Neuronal stem cell (in vitro differentiated cells): Measurements from ENCODE around the gene LONRF2.
A peak's percentile ranks its signal among the peaks of the same experiment; 100 is the strongest.

Source experiments
- DNase-seq: peaks from one replicate; pipeline ENCODE4 v3.0.0-alpha.2; 2013; ENCODE audit warnings: low spot score
- H2AFZ ChIP-seq: one replicate; pipeline ENCODE4 v1.6.1; 2013; ENCODE audit warnings: mild to moderate bottlenecking, low read length, inconsistent platforms
- H2AK5ac ChIP-seq: 2 replicates; pipeline ENCODE4 v1.6.1; 2013; ENCODE audit warnings: low read depth, mild to moderate bottlenecking, inconsistent platforms, low read length, moderate library complexity, mixed read lengths
- H2BK120ac ChIP-seq: 2 replicates; pipeline ENCODE4 v1.6.1; 2013; ENCODE audit warnings: low read depth, mild to moderate bottlenecking, inconsistent platforms, low read length, moderate library complexity, mixed read lengths
- H2BK12ac ChIP-seq: one replicate; pipeline ENCODE4 v1.6.1; 2013; ENCODE audit warnings: low read length, inconsistent platforms
- H2BK15ac ChIP-seq: 2 replicates; pipeline ENCODE4 v1.6.1; 2013; ENCODE audit warnings: mild to moderate bottlenecking, low read length, inconsistent platforms, mixed read lengths
- H2BK5ac ChIP-seq: one replicate; pipeline ENCODE4 v1.6.1; 2013; ENCODE audit warnings: inconsistent platforms, mild to moderate bottlenecking, low read length, moderate library complexity
- H3K14ac ChIP-seq: one replicate; pipeline ENCODE4 v1.6.1; 2013; ENCODE audit warnings: low read length, inconsistent platforms
- H3K18ac ChIP-seq: 2 replicates; pipeline ENCODE4 v1.6.1; 2013; ENCODE audit warnings: low read length, inconsistent platforms
- H3K23ac ChIP-seq: 2 replicates; pipeline ENCODE4 v1.6.1; 2013; ENCODE audit warnings: low read depth, mild to moderate bottlenecking, mixed read lengths, low read length, inconsistent platforms; ENCODE audit not compliant: poor library complexity
- H3K27ac ChIP-seq: replicated peaks from 3 replicates; pipeline ENCODE4 v1.5.1; 2013; ENCODE audit warnings: low read length, inconsistent platforms
- H3K27me3 ChIP-seq, 3 experiments: 2 replicates each; pipeline ENCODE4 v1.6.1; 2013; ENCODE audit warnings: low read length in 3 of 3, mild to moderate bottlenecking in 2 of 3, inconsistent platforms in 1 of 3, low read depth in 1 of 3, mixed read lengths in 1 of 3, moderate library complexity in 1 of 3; ENCODE audit not compliant: control insufficient read depth in 3 of 3, insufficient read depth in 3 of 3
- H3K36me3 ChIP-seq, 2 donors: replicated peaks in 1 of 2; 2 replicates each; pipeline ENCODE4 v1.6.1; 2013; ENCODE audit warnings: low read length in 2 of 2; ENCODE audit not compliant: control insufficient read depth in 2 of 2, insufficient read depth in 2 of 2
- H3K4ac ChIP-seq: 2 replicates; pipeline ENCODE4 v1.6.1; 2013; ENCODE audit warnings: inconsistent platforms, mild to moderate bottlenecking, low read length, moderate library complexity
- H3K4me1 ChIP-seq, 2 donors: 1 replicate in 1 of 2; 2 replicates in 1 of 2; pipeline ENCODE4 v1.6.1; 2013; ENCODE audit warnings: low read length in 2 of 2, low read depth in 1 of 2; ENCODE audit not compliant: control insufficient read depth in 2 of 2, insufficient read depth in 1 of 2
- H3K4me2 ChIP-seq: one replicate; pipeline ENCODE4 v1.6.1; 2013; ENCODE audit warnings: mild to moderate bottlenecking, low read length, inconsistent platforms; ENCODE audit not compliant: insufficient read depth, poor library complexity, severe bottlenecking
- H3K4me3 ChIP-seq, 2 donors: 2 replicates each; pipeline ENCODE4 v1.5.1; 2013; ENCODE audit warnings: low read length in 2 of 2, mild to moderate bottlenecking in 2 of 2, inconsistent platforms in 1 of 2, moderate library complexity in 1 of 2
- H3K79me1 ChIP-seq: one replicate; pipeline ENCODE4 v1.6.1; 2013; ENCODE audit warnings: low read depth, mild to moderate bottlenecking, inconsistent platforms, low read length, moderate library complexity
- H3K9ac ChIP-seq: one replicate; pipeline ENCODE4 v1.6.1; 2013; ENCODE audit warnings: mild to moderate bottlenecking, low read depth, low read length, inconsistent platforms; ENCODE audit not compliant: poor library complexity
- H3K9me3 ChIP-seq, 2 donors: replicated peaks in 1 of 2; 2 replicates each; pipeline versions ENCODE3 to v1.6.1; 2013; ENCODE audit warnings: low read length in 2 of 2, mild to moderate bottlenecking in 2 of 2, inconsistent platforms in 1 of 2, low read depth in 1 of 2, mixed read lengths in 1 of 2, moderate library complexity in 1 of 2; ENCODE audit not compliant: control insufficient read depth in 2 of 2, insufficient read depth in 1 of 2
- H4K8ac ChIP-seq: one replicate; pipeline ENCODE4 v1.6.1; 2013; ENCODE audit warnings: low read depth, mild to moderate bottlenecking, inconsistent platforms, low read length, moderate library complexity
- H4K91ac ChIP-seq: one replicate; pipeline ENCODE4 v1.6.1; 2013; ENCODE audit warnings: low read length, low read depth, mild to moderate bottlenecking, inconsistent platforms; ENCODE audit not compliant: poor library complexity
- WGBS, 2 donors: extraction: QIAGEN DNeasy Blood & Tissue Kit; methylation state at CpG; one replicate each; pipeline ENCODE4 v1.1.7; 2013; ENCODE audit warnings: missing lambda C conversion rate in 2 of 2, mixed read lengths in 1 of 2; ENCODE audit not compliant: insufficient read length in 2 of 2, insufficient replicate concordance in 1 of 2; ENCODE audit errors: extremely low coverage in 2 of 2; 5-methylcytosine and 5-hydroxymethylcytosine counted together

The LONRF2 gene

GRCh38 chr2:100334929-100335328, 12.6 kb upstream of the LONRF2 start:
- no peak overlapping the region for H2AK5ac ChIP-seq
- H3K79me1 ChIP-seq = no peaks in the 10 kb centered on the region
- no peak overlapping the region for H3K9ac ChIP-seq
- H2BK5ac ChIP-seq = no peak overlapping the region
- H2AFZ ChIP-seq = no peak overlapping the region
- H3K4ac ChIP-seq = no peak overlapping the region
- H3K14ac ChIP-seq = no peak overlapping the region
- H3K4me2 ChIP-seq = no peak overlapping the region
- no peak overlapping the region for H4K91ac ChIP-seq
- H2BK120ac ChIP-seq = no peak overlapping the region
- H2BK15ac ChIP-seq = no peak overlapping the region
- no peaks in the 10 kb centered on the region for H3K4me1 ChIP-seq
- DNase-seq = no peak
- no peak overlapping the region for H3K18ac ChIP-seq
- no peak overlapping the region for H3K4me3 ChIP-seq
- no peak overlapping the region for H2BK12ac ChIP-seq
- no peaks in the 10 kb centered on the region for H3K36me3 ChIP-seq
- H3K27me3 ChIP-seq = peaks cover 0 to 17% (median 0%) of the 10 kb centered on the region in 3 experiments
- no peak overlapping the region for H3K27ac ChIP-seq
- H3K9me3 ChIP-seq = peaks cover 0 to 3% of the 10 kb centered on the region in 2 donors
- no peak overlapping the region for H3K23ac ChIP-seq
- WGBS, 2 donors = no CpG with 5 or more reads among the region's 2 CpGs
- no peak overlapping the region for H4K8ac ChIP-seq

- Histone ChIP-seq H3K27ac (no peak overlapping the region), H3K18ac (no peak overlapping the region), H3K4me1 (no peaks in the 10 kb centered on the region), H2AFZ (no peak overlapping the region), H3K4me2 (no peak overlapping the region), H3K9ac (no peak overlapping the region), H4K8ac (no peak overlapping the region), H3K79me1 (no peaks in the 10 kb centered on the region), H4K91ac (no peak overlapping the region), H2BK12ac (no peak overlapping the region), H2BK5ac (no peak overlapping the region), H2BK120ac (no peak overlapping the region), H3K4ac (no peak overlapping the region), H3K14ac (no peak overlapping the region), H3K27me3 (peaks cover under 1 to 34% (median 7%) of the 10 kb centered on the region in 3 experiments), H3K23ac (no peak overlapping the region), H3K9me3 (no peaks in the 10 kb centered on the region), H3K4me3 (no peak overlapping the region), H3K36me3 (no peaks in the 10 kb centered on the region), H2AK5ac (no peak overlapping the region), H2BK15ac (no peak overlapping the region)
- no peak for DNase-seq
- no CpG with 5 or more reads among the region's 4 CpGs for WGBS, 2 donors
Measured at GRCh38 chr2:100327742-100328141, 5.4 kb upstream of the LONRF2 start.

- peak overlapping the region; percentile 99 for H2AFZ ChIP-seq
- H3K27me3 ChIP-seq = peaks cover 7 to 36% (median 30%) of the 10 kb centered on the region in 3 experiments
- no peak overlapping the region for H4K91ac ChIP-seq
- H3K9ac ChIP-seq = peak overlapping the region; percentile 95
- H4K8ac ChIP-seq = no peak overlapping the region
- H2BK5ac ChIP-seq = no peak overlapping the region
- WGBS, 2 donors = no CpG with 5 or more reads among the region's 77 CpGs
- no peak overlapping the region for H2BK120ac ChIP-seq
- H3K36me3 ChIP-seq = no peaks in the 10 kb centered on the region
- H3K4me3 ChIP-seq = peak overlapping the region; percentile 69 to 90
- no peaks in the 10 kb centered on the region for H3K79me1 ChIP-seq
- H3K27ac ChIP-seq = no peak overlapping the region
- no peak overlapping the region for H2BK12ac ChIP-seq
- H3K14ac ChIP-seq = no peak overlapping the region
- H3K9me3 ChIP-seq = peaks cover 2 to 22% of the 10 kb centered on the region in 2 donors
- H3K18ac ChIP-seq = peak overlapping the region; percentile 92
- peak; percentile 33 for DNase-seq
- H3K4ac ChIP-seq = no peak overlapping the region
- H3K23ac ChIP-seq = no peak overlapping the region
- H2BK15ac ChIP-seq = no peak overlapping the region
- no peak overlapping the region for H2AK5ac ChIP-seq
- peak overlapping the region; percentile 97 for H3K4me2 ChIP-seq
- peaks cover 2 to 11% of the 10 kb centered on the region in 2 donors for H3K4me1 ChIP-seq
Measured at GRCh38 chr2:100321179-100321865, 979 bp downstream of the LONRF2 start.

GRCh38 chr2:100320547-100321178, 1.6 kb downstream of the LONRF2 start:
- Histone ChIP-seq H3K4me3 (peak overlapping the region in 1 of 2 donors; percentile 69), H3K27me3 (peaks cover 7 to 35% (median 30%) of the 10 kb centered on the region in 3 experiments), H3K4me1 (peaks cover 2 to 11% of the 10 kb centered on the region in 2 donors), H3K9me3 (peaks cover 2 to 22% of the 10 kb centered on the region in 2 donors), H2BK5ac (no peak overlapping the region), H2AK5ac (no peak overlapping the region), H3K14ac (no peak overlapping the region), H2BK12ac (no peak overlapping the region), H3K9ac (no peak overlapping the region), H4K91ac (no peak overlapping the region), H3K18ac (no peak overlapping the region), H2BK15ac (no peak overlapping the region), H3K4ac (no peak overlapping the region), H3K4me2 (no peak overlapping the region), H3K23ac (no peak overlapping the region), H2AFZ (peak overlapping the region; percentile 99), H3K79me1 (no peaks in the 10 kb centered on the region), H3K27ac (no peak overlapping the region), H4K8ac (no peak overlapping the region), H2BK120ac (no peak overlapping the region), H3K36me3 (no peaks in the 10 kb centered on the region)
- DNase-seq = no peak
- no CpG with 5 or more reads among the region's 19 CpGs for WGBS, 2 donors
